ENCODE results near the gene RPUSD4.

GRCh38 chr11:126152152-126152551 is 59.3 kb downstream of the RPUSD4 start:
- no peak for TF ChIP-seq ZFX (IDR thresholded peaks at IDR 0.05)
- no peak for TF ChIP-seq CTCF (conservative IDR thresholded peaks at IDR 0.05)

All from C4-2B (cell line).